DMS 273 (cell line): ENCODE results near the gene TRRAP.
A peak's percentile ranks its signal among the peaks of the same experiment; 100 is the strongest.
"Not testable (repeated sequence)": the region's sequence is repeated elsewhere in the genome, so short reads cannot be mapped to it uniquely, and the experiment has no call there.

ENCODE experiments used
- DNase-seq: peaks from one replicate; lab custom pipeline; 2025; ENCODE audit not compliant: unreplicated experiment; lab: John Stamatoyannopoulos, UW

Gene TRRAP

DNA sequence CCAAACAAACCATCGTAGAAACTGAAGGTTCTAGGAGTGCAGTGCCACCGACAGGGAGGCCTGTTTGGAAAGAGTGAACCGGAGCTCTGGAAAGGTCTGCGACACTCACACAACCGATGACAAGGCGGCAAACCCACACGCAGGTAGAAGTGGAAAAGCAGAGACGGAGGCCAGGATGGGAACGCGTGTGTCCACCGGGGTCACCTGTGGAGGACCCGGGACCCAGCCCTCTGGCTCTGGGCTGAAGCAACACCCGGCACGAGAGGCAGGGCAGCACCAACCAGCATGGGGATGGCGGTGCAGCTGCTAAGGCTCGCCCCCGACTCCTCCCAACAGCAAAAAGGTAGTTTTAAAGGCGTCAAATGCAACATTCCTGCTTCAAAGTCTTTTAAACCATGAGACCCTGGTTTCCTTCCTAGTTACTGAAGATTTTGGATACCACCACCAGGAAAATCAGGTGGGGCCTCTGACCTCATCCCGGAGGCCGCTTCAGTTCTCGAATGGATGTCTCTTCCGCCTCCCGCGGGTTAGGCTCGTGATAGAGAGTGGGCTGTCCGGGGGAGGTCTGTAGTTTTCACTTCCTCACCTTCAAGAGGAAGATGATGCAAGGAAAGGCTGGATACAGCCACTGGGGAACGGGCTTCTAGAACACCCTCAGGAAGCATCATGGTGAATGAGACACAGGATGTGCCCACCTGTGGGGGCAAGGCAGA, 150.1 kb downstream of the TRRAP start:
- DNase-seq: no peak

DNA sequence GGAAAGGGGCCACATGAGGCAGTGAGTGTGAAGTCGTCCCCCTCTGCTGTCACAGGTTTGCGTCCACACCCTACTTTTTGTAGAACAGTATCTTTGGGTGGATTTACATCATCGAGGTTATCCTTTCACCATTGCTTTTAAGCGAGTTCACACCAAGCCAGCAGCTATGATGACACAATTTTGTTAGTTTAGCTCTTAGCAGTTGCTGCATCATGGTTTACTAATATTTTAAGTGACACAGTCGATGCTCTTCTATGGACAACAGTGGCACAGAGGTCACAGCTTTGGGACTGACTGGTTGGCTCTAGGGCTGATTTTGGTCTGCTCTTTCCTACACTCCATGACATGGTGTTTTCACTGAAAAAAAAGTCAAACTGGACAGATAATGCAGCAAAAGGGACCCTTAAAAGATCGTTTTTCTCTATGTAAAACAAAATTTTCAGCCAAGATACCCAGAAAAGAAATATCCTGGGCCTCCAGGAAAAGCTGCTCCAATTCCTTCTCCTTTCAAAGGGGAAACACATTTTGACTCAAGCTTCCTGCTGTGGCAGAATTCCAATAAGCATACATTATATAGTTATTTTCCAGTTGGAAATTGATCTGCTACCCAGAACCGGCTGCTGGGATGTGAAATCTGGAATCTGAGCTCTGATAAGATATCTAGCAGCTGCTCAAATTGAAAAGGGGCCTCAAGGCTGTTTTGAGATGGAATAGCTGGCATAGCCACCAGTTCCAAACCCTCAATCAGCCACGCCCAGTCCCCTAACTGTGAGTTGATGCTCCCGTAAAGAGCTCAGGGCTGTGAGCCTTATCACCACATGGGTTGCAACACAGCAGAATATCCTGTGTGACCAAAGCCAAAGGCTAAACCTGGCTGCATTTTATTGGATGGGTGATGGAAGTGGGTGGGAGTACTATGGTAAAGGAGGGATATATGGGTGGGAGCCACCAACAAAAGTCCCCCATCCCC, 151.4 kb downstream of the TRRAP start:
- DNase-seq: no peak

DNA sequence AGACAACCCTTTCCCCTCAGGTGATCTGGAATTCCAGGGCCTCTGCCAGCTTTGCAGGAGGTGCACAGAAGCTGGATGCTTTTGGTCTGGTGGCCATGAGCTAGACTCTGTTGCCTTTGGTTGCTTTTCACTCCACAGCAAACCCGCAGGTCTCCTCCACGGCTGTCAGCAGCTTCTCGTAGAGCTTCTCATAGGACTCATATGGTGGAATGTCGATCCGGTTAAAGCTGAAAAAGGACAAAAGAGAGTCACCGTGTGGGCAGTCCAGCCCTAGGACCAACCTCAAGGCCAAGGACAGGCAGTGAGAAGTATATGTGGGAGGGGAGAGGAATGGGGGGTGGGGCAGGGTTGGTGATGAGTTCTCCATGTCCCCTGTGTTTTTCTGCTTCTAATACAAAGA, 152.1 kb downstream of the TRRAP start:
- no peak for DNase-seq

DNA sequence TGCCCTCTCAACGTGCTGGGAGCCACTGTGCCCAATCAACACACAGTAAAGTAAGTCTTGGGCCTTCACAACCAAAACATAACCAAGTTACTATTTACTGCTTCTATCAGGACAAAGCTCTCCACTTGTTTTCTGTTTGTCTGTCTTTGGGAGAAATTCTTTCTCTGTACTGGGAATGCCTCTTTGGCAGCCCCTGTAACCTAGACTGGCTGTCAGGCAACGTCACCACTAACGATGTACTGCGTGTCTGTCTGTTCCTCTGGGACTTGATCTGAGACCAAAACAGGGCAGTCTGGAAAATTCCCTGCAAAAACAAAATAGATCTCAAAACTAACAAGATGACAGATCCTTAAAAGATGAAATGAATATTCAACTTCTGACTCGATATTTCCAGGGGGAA, 152.6 kb downstream of the TRRAP start:
- no peak for DNase-seq

DNA sequence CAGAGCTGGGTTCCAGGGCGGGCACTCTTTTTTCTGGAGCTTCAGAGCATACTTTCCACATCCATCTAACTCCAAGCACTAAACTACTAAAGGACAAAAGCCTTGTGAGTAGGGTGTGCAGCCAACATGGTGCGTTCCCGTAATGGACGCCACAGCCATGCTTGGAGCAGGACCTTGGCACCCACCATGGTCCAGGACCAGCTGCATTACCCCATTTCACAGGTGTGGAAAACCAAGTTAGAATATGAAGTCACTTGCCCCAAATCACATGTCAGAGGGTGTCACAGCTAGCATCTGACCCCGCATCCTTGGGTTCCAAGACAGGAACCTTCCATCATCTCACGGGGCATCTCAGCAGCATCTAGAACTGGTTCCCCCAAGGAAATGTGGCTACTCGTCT, 153.2 kb downstream of the TRRAP start:
- DNase-seq: no peak

DNA sequence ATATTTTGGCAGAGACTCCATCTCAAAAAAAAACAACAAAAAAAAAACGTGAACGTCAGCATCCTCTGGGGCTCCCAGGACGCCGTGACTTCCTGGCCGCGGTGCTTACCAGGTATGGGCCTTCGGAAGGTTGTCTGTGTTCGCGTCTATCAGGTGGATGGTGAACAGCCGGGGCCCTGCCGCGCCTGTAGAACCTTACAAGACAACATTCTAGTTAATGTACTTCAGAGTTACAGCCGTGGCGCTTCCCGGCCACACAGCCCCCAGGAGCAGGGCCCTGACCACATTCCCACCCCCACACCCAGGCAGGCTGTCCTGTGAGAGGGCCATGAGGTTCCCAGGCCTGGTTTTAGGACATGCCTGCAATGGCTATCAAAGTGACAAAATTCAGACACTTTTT, 154.6 kb downstream of the TRRAP start:
- no peak for DNase-seq

DNA sequence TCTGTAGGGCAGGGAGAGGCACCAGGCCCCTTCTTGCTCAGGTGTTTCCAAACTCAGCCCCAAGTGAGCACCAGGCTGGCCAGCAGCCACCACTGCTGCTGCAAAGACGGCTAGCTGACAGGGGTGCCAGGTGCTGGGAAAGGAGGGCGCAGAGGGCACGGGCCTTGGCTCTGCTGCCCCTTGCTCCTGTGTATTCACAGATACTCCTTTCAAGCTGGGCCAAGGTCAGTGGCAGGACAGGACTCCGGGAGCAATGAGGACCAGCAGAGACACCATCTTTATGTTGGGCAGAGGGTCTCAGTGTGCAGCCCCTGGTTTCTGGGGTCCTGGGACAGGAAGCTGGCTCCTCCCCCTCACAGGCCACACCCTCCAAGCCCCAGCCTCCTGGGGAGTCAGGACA, 155.4 kb downstream of the TRRAP start:
- no peak for DNase-seq

DNA sequence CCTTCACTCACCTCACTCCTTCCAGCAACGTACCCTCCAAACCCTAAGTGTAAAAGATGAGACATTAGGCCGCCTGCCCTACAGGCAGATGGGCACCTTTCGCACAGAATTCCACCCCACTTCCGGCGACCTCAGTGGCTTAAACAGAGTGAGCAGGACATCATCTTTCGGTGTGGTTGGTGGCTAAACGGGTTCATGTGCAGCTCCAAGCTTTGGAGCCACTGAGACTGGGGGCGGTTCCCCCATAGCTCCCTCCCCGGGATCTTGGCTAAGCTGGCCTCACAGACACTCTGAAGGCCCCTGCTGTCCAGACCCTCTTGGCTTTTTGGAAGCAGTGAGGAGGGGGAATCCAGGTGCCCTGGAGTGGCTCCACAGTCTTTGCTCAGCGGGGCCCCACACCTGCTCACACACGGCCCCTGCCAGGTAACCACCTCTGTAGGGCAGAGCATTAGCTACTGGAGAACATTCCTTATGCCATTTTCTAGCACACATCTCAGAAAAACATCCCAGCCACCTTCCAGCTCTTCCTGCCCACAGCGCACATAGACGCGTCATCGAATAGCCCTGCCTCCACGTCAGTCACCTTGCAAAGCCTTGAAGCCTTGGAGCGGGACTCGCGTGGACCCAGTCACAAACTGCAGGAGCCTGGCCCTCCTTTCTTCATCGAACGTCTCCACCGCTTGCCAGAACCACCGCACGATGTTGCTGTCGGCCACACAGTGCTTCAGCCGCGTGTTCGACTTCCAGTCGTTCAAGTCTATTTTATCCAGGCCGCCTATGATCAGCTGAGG, 156.8 kb downstream of the TRRAP start:
- no peak for DNase-seq

DNA sequence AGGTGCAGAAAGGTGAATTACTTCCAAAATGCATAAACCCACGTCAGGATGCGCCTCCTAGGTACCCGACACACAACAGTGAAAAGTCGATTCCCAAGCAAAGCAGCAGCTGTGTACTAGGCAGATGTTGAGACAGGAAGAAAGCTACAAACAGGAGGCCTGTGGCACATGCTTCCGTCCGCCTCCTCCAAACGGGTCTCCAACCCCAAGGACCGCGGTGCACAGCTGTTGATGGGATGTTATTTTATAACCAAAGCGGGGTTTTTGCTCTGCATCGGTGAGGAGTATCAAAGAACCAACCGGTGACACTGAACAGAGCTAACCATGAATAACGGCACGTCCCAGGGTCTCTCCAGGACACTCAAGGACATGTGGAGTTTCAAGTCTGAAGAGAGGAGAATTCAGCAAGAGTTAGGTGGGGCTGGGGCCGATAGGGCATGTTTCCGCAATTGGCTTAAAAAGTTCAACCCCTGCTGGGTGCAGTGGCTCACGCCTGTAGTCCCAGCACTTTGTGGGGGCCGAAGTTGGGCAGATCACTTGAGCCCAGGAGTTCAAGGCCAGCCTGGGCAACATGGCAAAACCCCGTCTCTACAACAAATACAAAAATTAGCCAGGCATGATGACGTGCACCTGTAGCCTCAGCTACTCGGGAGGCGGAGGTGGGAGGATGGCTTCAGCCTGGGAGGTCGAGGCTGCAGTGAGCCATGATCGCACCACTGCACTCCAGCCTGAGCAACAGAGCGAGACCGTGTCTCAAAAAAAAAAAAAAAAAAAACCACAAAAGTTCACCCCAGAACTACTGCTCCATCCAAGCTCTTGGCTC, 157.6 kb downstream of the TRRAP start:
- no peak for DNase-seq

DNA sequence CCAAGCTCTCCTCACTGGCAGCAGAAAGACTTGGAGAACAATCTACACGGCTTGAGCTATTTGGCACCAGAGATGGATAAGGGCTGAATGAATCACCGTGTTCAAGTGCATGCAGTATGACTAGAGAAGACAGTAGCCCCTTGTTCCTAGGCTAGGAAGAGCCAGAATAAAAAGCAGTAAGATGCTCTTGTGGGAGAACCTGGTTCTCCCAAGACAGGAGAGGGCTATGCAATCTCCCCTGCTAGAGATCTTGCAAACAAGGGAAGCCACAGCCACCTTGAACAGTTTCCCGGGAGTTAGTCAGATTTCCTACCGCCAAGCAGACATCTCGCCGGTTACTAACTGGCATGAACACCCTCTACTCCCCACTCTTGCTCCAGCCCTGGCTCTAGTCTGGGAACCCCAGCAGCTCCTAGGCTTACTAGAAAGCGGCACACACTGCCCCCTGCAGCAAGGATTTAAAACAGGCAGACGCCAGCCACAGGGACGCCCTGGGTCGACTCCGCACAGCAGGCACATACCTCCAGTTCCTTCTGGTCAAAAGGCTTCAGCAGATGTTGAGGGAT, 158.3 kb downstream of the TRRAP start:
- peak; percentile 70 for DNase-seq

DNA sequence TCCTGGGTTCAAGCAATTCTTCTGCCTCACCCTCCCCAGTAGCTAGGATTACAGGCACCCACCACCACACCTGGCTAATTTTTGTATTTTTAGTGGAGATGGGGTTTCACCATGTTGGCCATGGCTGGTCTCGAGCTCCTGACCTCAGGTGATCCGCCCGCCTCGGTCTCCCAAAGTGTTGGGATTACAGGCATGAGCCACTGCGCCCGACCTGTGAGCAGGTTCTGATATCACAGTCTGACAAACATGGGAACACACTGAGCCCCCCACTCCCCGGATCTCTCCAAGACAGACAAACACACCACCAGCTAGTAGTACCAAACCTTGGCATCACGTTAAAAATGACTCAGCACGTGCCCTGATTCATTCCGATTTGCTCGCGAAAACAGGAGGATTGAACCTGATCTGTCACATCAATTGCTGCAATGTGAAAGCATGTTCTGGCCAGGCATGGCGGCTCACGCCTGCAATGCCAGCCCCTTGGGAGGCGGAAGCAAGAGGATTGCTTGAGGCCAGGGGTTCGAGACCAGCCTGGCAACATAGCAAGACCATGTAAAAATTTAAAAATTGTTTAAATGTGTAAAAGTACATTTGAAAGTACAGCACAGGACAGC, 159.1 kb downstream of the TRRAP start:
- no peak for DNase-seq

DNA sequence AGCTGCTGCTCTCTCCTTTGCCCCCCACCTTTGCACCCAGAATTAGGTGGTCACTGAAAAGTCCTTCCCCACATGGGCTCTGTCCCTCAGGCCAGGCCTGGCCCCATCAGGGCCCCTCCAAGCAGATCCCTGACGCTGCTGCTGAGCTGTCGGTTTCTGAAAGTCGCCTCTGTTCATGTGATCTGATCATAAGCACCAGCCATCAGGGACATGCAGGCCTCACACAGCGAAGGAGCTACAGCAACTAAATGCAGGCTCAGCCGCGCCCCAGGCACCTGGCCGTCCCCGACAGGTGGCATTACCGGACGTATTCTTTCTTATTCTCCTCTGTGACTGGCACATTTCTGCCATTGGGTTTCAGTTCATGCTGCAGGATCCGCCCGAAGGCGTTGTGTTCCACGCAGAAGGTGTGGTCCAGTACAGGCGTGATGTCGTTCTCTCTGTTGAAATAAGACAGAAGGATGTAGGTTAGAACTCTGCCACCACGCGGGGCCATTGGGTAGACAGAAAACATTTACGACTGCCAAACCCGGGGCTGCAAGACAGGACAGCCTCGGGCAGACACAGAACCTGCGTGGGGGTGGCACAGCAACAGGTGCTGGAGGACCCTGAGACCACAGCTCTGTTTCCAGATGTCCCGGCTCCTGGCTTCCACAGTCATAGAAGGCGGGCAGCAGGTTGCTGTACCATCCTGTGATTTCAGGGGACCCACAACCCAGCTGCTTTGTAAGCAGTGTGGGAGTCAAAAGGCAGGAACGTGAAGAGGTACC, 159.9 kb downstream of the TRRAP start:
- no peak for DNase-seq

DNA sequence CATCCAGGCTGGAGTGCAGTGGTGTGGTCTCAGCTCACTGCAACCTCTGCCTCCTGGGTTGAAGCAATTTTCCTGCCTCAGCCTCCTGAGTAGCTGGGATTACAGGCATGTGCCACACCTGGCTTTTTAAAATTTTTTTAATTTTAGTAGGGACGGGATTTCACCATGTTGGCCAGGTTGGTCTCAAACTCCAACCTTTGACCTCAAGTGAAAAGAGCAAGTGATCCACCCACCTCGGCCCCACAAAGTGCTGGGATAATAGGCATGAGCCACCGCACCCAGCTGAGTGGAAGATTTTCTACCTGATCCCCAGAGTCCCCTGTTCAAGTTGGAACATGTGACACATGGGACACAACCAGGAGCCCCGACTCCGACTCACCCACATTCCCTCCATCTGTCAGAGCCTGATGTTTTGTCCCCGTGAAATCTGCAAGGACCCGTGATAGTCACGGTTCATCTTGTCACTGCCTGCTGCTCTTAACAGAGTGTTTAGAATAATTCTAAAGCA, 161.1 kb downstream of the TRRAP start:
- DNase-seq: no peak

DNA sequence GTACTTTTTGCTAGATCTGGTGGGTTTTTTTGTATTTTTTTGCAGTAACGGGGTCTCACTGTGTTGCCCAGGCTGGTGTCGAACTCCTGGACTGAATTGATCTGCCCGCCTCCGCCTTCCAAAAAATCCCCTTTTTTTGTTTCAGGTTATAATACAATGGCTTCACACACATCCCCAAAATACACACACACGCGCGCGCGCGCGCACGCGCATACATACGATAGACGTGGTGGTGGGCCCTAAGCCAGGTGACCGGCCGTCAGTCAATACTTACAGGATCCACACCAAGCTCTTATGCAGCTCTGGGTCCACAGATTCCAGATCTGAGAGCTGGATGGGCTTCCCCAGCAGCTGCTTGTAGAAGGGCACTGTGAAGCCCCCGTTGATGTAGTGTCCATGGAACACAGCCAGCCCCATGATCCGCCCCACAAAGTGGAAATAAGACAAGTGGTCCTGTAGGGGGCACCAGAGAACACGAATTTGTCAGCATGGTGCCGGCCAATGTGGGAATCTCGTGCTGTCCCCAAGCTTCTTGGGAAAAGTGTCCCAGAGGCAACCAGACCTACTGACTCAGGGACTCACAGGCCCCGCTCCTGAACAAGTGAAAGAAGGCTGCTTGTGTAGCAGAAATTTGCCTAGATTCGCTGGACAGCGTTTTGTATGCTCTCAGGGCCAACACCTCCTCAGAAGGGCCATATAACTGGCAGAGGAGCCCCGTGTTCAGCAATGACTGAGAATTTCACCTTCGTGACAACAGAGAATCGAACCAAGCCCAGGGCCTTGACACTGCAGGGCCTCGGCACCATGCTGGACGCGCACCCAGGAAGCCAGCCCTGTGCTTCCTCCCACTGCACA, 162.0 kb downstream of the TRRAP start:
- DNase-seq: peak; percentile 94

DNA sequence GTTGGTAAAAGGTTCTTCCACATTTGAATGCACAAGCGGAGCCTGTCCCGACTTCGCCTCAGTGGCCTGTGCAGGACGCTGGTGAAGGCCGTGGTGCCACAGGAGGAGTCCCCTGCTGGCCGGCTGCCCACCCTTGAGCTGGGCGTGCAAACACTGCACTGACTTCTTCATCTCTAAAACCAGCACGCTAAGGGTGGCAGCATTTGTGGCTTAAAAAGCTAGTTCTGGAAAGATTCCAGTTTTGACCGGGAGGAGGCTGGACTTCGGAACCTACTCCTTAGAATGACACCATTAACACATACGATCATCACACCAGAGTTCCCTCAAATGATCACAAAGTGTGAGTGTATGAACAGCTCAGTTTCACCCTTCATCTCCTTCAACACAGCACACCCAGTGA, 163.2 kb downstream of the TRRAP start:
- DNase-seq: no peak

DNA sequence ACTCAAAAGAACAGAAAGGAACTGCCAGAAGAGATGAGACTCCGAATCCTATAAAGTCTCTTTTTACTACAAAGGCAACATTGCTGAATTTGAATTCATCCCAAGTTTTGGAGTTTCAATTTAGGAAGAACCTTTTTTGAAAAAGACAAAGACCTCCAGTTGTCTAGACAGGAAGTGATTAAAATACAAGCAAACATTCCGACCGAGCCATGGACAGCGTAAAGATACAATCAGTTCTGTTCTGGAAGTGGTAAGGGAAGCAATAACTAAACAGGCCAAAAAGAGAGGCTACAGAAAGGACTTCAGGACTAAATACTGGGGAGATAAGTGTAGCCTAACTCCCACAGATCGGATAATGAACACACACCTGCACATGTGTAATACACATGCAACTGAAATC, 164.6 kb downstream of the TRRAP start:
- no peak for DNase-seq

DNA sequence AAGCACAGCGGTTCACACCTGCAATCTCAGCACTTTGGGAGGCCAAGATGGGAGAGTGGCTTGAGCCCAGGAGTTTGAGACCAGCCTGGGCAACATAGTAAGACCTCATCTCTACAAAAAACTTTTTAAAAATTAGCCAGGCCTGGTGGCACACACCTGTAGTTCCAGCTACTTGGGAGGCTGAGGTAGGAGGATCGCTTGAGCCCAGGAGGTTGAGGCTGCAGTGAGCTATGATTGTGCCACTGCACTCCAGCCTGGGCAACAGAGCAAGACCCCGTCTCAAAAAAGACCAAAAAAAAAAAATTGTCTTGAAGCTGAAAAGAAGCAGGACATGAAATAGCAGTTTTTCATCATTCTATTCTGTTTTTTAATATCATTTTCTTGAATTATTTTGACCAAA, 166.5 kb downstream of the TRRAP start:
- not testable (repeated sequence) for DNase-seq

DNA sequence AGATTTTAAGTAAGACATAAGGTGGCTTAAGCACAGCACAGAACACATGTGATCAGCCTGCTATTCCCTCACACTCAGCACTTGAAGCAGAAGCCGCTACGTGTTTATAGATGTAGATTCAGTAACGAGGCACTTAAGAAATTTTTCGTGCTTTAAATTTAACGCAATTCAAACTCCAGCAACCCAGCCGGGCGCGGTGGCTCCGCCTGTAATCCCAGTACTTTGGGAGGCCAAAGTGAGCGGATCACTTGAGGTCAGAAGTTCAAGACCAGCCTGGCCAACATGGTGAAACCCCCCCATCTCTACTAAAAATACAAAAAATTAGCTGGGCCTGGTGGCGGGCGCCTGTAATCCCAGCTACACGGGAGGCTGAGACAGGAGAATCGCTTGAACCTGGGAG, 167.9 kb downstream of the TRRAP start:
- DNase-seq: not testable (repeated sequence)
